Neuron (in vitro differentiated cells): ENCODE measurements around the gene ZNF367.

Source experiments
- H2AFZ ChIP-seq: one replicate; pipeline ENCODE4 v1.6.1; 2013; ENCODE audit warnings: low read depth, mild to moderate bottlenecking, inconsistent platforms, low read length, moderate library complexity
- H3K27me3 ChIP-seq: one replicate; pipeline ENCODE4 v1.6.1; 2013; ENCODE audit warnings: low read length; ENCODE audit not compliant: insufficient read depth
- H3K36me3 ChIP-seq: one replicate; pipeline ENCODE4 v1.6.1; 2013; ENCODE audit warnings: low read length; ENCODE audit not compliant: insufficient read depth
- H3K4me1 ChIP-seq: one replicate; pipeline ENCODE4 v1.6.1; 2013; ENCODE audit warnings: low read length; ENCODE audit not compliant: insufficient read depth
- H3K4me3 ChIP-seq: 2 replicates; pipeline ENCODE4 v1.5.1; 2013; ENCODE audit warnings: mild to moderate bottlenecking, low read length, moderate library complexity
- H3K9me3 ChIP-seq: one replicate; pipeline ENCODE4 v1.6.1; 2013; ENCODE audit warnings: low read length

ZNF367 gene

GRCh38 chr9:96425500-96426169 is 7.5 kb upstream of the ZNF367 start:
- Histone ChIP-seq H3K4me1 (peaks cover 17% of the 10 kb centered on the region), H3K27me3 (no peaks in the 10 kb centered on the region), H2AFZ (no peak overlapping the region), H3K4me3 (no peak overlapping the region), H3K9me3 (no peaks in the 10 kb centered on the region), H3K36me3 (no peaks in the 10 kb centered on the region)

- H3K27me3 ChIP-seq: no peaks in the 10 kb centered on the region
- no peaks in the 10 kb centered on the region for H3K36me3 ChIP-seq
- H3K4me1 ChIP-seq: peaks cover 23% of the 10 kb centered on the region
- H3K9me3 ChIP-seq: no peaks in the 10 kb centered on the region
- no peak overlapping the region for H3K4me3 ChIP-seq
- H2AFZ ChIP-seq: no peak overlapping the region
Measured at GRCh38 chr9:96423985-96424336, 5.8 kb upstream of the ZNF367 start.

DNA sequence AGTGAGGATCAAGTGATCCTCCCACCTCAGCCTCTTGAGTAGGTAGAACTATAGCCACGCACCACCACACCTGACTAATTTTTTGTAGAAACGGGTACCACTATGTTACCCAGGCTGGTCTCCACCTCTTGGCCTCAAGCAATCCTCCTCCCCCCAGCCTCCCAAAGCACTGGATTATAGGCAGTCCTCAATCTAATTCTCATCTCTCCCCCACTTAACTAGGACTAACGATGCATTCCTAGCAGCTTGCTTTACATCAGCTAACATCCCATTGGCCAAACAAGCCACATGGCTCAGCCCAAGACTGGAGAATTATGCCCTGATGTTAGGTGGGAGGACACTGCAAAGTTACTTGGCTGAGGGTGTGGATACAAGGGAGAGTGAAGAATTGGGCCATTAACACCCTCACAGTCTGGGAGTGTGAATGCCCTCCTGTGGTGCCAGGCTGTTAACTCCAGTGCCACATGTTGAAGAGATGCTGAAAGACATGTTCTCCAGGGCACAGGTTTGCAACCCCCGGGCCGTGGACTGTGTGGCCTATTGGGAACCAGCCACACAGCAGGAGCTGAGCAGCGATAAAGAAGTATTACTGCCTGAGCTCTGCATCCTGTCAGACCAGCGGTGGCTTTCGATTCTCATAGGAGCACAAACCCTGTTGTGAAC is 5.3 kb upstream of the ZNF367 start:
- no peak overlapping the region for H3K4me3 ChIP-seq
- H2AFZ ChIP-seq: no peak overlapping the region
- H3K4me1 ChIP-seq: peaks cover 23% of the 10 kb centered on the region
- no peaks in the 10 kb centered on the region for H3K27me3 ChIP-seq
- H3K36me3 ChIP-seq: no peaks in the 10 kb centered on the region
- H3K9me3 ChIP-seq: no peaks in the 10 kb centered on the region

GRCh38 chr9:96420468-96421219 is 2.5 kb upstream of the ZNF367 start:
- Histone ChIP-seq H3K4me3 (peak overlapping the region; percentile 79), H3K27me3 (no peaks in the 10 kb centered on the region), H2AFZ (peak overlapping the region; percentile 44), H3K9me3 (no peaks in the 10 kb centered on the region), H3K36me3 (no peaks in the 10 kb centered on the region), H3K4me1 (peaks cover 23% of the 10 kb centered on the region)

GRCh38 chr9:96419691-96419969 is 1.5 kb upstream of the ZNF367 start:
- no peaks in the 10 kb centered on the region for H3K27me3 ChIP-seq
- peaks cover 23% of the 10 kb centered on the region for H3K4me1 ChIP-seq
- no peaks in the 10 kb centered on the region for H3K9me3 ChIP-seq
- no peaks in the 10 kb centered on the region for H3K36me3 ChIP-seq
- H3K4me3 ChIP-seq: peak overlapping the region; percentile 79
- peak overlapping the region; percentile 44 for H2AFZ ChIP-seq

DNA sequence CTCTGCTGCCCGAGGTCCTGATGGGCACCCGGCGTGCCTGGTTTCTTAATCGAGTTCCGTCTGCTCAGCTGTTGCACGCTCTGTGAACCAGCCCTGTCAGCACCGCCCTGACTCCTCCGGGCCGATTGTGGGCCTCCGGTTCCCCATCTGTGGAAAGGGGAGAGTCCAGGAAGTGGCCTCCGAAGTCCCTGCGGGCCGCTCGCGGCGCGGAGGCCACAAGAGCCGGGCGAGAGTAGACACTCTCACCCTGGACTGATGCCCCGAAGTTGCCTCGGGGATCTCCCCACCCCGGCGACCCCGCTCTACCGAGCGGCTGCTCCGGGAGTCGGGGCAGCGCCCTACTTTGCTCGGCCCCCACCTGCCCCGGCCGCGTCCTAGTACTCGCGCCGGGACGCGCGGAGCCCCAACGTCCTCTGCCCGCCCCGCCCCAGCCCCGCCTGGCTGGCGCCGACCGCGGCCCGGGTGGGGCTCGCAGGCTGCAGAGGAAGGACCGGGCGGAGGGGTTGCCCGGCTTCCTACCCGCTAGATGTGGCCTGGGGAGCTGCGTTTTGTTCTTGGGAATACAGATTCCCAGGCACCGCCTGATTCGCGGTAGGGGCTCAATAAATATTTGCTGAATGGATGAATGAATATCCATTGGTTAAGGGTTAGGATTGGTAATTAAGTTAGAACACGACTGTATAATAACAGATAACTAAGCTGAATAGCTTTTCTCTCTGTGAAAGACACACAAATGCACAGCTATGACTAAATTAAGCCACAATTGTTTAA is 935 bp upstream of the ZNF367 start:
- peak overlapping the region; percentile 44 for H2AFZ ChIP-seq
- H3K4me1 ChIP-seq: peaks cover 26% of the 10 kb centered on the region
- H3K9me3 ChIP-seq: no peaks in the 10 kb centered on the region
- peak overlapping the region; percentile 79 for H3K4me3 ChIP-seq
- no peaks in the 10 kb centered on the region for H3K36me3 ChIP-seq
- no peaks in the 10 kb centered on the region for H3K27me3 ChIP-seq

GRCh38 chr9:96417661-96418082 is 498 bp downstream of the ZNF367 start:
- Histone ChIP-seq H3K4me1 (peaks cover 34% of the 10 kb centered on the region), H3K9me3 (no peaks in the 10 kb centered on the region), H3K4me3 (peak overlapping the region; percentile 68), H2AFZ (no peak overlapping the region), H3K36me3 (no peaks in the 10 kb centered on the region), H3K27me3 (no peaks in the 10 kb centered on the region)

DNA sequence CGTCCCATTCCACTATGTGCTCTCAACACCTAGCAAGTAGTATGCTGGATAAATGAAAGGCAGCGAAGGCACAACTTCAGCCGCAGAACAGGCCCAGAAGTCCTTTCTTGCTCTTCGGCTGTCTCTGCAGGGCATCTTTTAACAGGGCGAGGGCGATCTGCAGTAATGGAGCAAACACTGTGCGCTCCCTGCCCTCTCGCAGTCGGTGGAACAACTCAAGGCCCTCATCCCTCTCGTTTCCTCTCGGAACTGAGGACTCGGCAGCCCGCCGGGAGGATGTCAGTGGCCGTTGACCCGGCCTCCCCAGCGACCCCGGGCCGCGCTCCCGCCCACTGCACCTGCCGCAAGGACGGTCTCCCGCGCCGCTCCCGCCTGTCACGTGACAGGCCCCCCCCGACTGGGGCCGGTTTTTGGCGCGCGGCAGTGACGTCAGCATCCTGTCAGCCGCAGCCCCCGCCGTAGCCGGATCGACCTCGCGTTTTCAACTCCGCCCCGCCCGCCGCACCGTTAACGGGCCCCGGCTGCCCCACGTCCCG is 1.1 kb downstream of the ZNF367 start:
- Histone ChIP-seq H3K9me3 (no peaks in the 10 kb centered on the region), H3K4me1 (peaks cover 33% of the 10 kb centered on the region), H3K27me3 (no peaks in the 10 kb centered on the region), H2AFZ (peak overlapping the region; percentile 2), H3K4me3 (peak overlapping the region; percentile 68), H3K36me3 (no peaks in the 10 kb centered on the region)

DNA sequence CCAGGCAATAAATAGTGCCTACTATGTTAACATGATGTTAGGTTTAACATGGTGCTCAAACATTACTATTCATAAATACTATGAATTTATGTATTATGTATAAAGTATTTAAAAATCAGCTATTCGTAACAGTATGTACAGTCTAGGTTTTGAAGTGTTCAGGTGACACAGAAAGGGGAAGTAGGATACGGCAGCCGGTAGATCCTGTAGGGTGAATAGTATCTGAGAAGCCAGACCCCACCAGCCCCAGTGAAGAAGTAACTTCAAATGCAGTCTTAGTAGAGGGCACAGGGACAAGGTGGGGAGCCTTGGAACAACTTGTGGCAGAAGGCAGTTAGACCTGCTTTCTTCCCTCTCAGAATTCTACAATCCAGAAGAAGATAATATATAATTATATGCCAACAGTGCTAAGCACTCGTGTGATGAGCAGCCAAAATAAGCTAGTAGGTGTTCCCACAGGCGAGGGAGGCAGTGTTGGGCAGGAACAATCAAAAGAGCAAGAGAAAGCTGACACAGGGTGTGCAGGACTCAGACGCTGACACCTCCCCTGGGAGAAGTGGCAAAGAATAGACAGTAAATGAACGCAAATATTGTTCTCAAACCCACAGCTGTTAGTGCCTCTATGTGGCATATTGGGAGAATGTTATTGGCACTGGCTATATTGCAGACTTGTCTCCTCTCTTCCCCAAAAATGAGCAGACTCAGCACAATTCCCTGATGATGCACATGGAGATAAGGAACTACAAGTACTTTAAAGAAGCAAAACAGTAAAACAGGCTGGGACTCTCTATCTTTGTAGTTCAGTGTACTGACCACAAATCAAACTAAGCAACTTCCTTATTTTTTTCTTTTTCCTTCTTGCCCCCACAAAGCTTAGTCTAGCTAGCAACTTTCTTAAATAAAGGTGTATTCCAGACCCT is 4.6 kb downstream of the ZNF367 start:
- H3K9me3 ChIP-seq: peaks cover 6% of the 10 kb centered on the region
- no peak overlapping the region for H3K4me3 ChIP-seq
- H2AFZ ChIP-seq: peak overlapping the region; percentile 28
- peaks cover 14% of the 10 kb centered on the region for H3K36me3 ChIP-seq
- no peaks in the 10 kb centered on the region for H3K27me3 ChIP-seq
- H3K4me1 ChIP-seq: peaks cover 11% of the 10 kb centered on the region

DNA sequence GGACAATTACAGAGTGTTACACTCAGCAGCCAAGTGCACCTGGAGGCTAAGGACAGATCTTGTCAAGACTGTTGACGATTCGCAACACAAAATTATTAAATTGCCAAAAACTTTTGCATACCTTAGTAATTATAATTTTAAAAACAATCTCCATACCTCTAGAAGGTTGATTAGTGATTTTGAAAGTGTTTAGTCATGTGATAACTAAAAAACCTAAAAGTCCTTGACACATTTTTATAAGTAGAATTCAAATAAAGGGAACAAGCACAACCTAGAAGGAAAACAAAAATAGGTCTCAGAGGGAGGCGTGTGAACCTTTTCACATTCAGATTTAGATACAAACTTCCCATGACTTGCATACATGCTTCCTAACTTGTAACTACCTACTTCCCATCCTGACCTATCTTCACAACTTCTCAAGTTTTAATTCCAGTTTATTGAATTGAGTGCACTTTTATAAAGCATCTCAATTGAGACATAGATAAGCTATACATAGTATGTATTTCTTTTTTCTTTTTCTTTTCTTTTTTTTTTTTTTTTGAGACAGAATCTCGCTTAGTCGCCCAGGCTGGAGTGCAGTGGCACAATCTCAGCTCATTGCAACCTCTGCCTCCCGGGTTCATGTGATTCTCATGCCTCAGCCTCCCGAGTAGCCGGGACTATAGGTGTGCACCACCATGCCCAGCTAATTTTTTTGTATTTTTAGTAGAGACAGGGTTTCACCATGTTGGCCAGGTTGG is 5.8 kb downstream of the ZNF367 start:
- peaks cover 14% of the 10 kb centered on the region for H3K36me3 ChIP-seq
- H3K27me3 ChIP-seq: no peaks in the 10 kb centered on the region
- H3K9me3 ChIP-seq: peaks cover 6% of the 10 kb centered on the region
- no peak overlapping the region for H3K4me3 ChIP-seq
- H3K4me1 ChIP-seq: peaks cover 11% of the 10 kb centered on the region
- H2AFZ ChIP-seq: no peak overlapping the region

DNA sequence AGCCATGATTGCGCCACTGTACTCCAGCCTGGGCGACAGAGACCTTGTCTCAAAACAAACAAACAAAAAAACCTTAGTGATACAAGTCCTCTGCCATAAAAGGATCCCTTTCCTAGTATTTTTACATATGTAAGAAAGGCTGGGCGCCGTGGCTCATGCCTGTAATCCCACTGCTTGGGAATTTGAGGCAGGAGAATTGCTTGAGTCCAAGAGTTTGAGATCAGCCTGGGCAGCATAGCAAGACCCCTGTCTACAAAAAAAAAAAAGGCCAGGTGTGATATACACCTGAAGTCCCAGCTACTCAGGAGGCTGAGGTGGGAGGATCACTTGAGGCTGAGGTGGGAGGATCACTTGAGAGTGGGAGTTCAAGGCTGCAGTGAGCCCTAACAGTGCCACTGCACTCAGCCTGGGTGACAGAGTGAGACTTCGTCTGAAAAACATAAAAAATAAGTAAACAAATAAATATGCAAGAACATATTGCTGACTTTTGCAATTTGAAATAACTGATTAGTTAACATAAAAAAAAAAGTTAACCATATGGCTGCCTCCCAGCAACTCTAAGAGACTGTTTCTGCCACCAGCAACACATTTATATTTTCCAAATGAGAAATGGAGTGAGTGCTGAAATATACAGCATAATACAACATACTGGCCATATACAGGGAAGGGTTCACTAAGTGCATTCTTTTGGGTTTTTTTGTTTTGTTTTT is 6.9 kb downstream of the ZNF367 start:
- Histone ChIP-seq H3K36me3 (peaks cover 14% of the 10 kb centered on the region), H2AFZ (no peak overlapping the region), H3K4me1 (peaks cover 11% of the 10 kb centered on the region), H3K4me3 (no peak overlapping the region), H3K27me3 (no peaks in the 10 kb centered on the region), H3K9me3 (peaks cover 6% of the 10 kb centered on the region)
